HG03342 (cell line): Measurements from ENCODE around the gene ZNF385B.

Experiments used
- ATAC-seq: cut with Tn5 transposase; IDR thresholded peaks from one replicate; pipeline ENCODE4 v1.9.1; 2021; ENCODE audit warnings: mild to moderate bottlenecking, moderate library complexity; ENCODE audit not compliant: unreplicated experiment

ZNF385B gene

DNA sequence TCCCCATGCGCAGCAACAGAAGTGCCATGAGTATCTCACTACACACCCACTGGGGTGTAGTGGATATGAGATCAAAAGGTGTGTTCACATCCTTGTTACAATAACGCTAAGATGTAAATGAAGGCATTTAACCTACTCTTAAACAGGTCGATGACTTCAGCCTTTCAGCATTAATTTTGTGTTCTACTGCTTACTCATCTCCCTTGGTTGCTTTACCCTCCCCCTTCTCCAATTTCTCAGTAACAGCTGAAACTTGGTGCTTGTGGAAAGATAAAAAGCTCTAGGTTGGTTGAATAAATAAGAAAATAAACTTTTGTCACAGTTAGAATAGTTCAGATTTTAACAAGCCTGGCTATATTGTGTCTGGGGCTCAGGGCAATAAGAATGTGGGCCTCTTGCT lies 449.3 kb downstream of the ZNF385B start:
- no peak for ATAC-seq

- peak; percentile 88 for ATAC-seq
Measured at GRCh38 chr2:179410552-179411356, 450.7 kb downstream of the ZNF385B start.

DNA sequence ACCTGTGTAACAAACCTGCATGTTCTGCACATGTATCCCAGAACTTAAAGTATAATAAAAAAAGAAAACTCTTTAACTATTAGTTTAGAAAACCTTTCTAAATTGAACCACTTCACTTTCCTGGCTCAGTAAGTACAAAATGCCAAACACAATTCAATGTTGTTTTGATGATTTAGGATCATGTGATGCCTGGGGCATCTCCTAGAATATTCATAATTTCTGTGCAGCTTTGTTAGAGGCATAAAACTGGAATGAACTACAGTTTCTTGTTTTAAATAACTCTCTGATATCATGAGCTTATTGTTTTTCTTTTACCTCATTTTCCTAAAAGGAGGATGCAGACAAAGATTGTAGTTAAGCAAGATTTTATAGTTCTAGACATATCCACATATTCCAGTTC lies 457.8 kb downstream of the ZNF385B start:
- no peak for ATAC-seq

GRCh38 chr2:179393481-179393880 lies 467.9 kb downstream of the ZNF385B start:
- ATAC-seq, result no peak
